KMS-11 (cell line): ENCODE measurements around the gene GLCCI1.

Experiments
- H2AFZ ChIP-seq: fragments of 200-600 bp; sonication (generic); 2 replicates; pipeline ENCODE4 v1.6.1; 2016; ENCODE audit warnings: antibody characterized with exemption, mixed run types, low read depth
- H3K27ac ChIP-seq: fragments of 200-600 bp; sonication (generic); 2 replicates; pipeline ENCODE4 v1.6.1; 2016; ENCODE audit warnings: mild to moderate bottlenecking, mixed run types
- H3K27me3 ChIP-seq: fragments of 200-600 bp; sonication (generic); 2 replicates; pipeline ENCODE4 v1.6.1; 2017; ENCODE audit warnings: mild to moderate bottlenecking, low read depth, mixed run types, moderate library complexity; ENCODE audit not compliant: insufficient read depth
- H3K36me3 ChIP-seq: fragments of 200-600 bp; sonication (generic); 2 replicates; pipeline ENCODE4 v1.6.1; 2017; ENCODE audit warnings: mild to moderate bottlenecking, mixed run types; ENCODE audit not compliant: insufficient read depth
- H3K4me1 ChIP-seq: fragments of 200-600 bp; sonication (generic); 2 replicates; pipeline ENCODE4 v1.6.1; 2016; ENCODE audit warnings: mild to moderate bottlenecking, low read depth, mixed run types; ENCODE audit not compliant: poor library complexity, severe bottlenecking
- H3K4me2 ChIP-seq: fragments of 200-600 bp; sonication (generic); 2 replicates; pipeline ENCODE4 v1.7.0; 2016; ENCODE audit warnings: mild to moderate bottlenecking, mixed run types
- H3K4me3 ChIP-seq: fragments of 200-600 bp; sonication (generic); IDR thresholded peaks from 2 replicates; pipeline ENCODE4 v1.6.1; 2017; ENCODE audit warnings: low read depth, low read length, mixed read lengths; ENCODE audit not compliant: insufficient read depth
- H3K79me2 ChIP-seq: fragments of 200-600 bp; sonication (generic); 2 replicates; pipeline ENCODE4 v1.6.1; 2016; ENCODE audit warnings: low read depth, mixed run types; ENCODE audit not compliant: insufficient read depth
- H3K9ac ChIP-seq: fragments of 200-600 bp; sonication (generic); 2 replicates; pipeline ENCODE4 v1.6.1; 2016; ENCODE audit warnings: mild to moderate bottlenecking, mixed run types
- H4K20me1 ChIP-seq: fragments of 200-600 bp; sonication (generic); 2 replicates; pipeline ENCODE4 v1.6.1; 2016; ENCODE audit warnings: mild to moderate bottlenecking, mixed run types; ENCODE audit not compliant: insufficient read depth
- TF ChIP-seq, protein P1 (sequence below): fragments of 200-600 bp; sonication (generic); conservative IDR thresholded peaks from 2 replicates; pipeline ENCODE4 v1.6.1; 2017; ENCODE audit warnings: low read depth, mild to moderate bottlenecking, antibody characterized with exemption, low read length, moderate library complexity, mixed read lengths

Gene GLCCI1

DNA sequence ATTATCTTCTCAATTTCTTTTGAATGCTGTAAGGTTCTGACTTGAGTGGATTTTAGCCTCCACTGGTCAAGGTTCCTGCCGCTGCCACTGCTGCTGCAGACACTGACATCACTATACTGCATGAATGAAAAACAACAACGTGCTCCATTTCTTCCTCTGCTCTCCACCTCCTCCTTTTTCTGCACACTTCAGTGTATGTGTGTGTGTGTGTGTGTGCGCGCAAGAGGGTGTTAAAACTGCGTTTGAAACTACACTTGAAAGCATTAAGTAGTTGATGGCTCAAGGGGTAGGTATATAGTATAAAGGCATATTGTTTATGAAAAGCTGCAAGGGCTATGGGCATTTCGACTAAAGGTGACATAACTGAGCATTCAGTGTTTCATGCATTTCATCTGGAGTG is 3.5 kb downstream of the GLCCI1 start:
- no peaks in the 10 kb centered on the region for H3K27me3 ChIP-seq
- H3K36me3 ChIP-seq = no peaks in the 10 kb centered on the region
- H2AFZ ChIP-seq = no peak overlapping the region
- TF ChIP-seq, protein P1, sequence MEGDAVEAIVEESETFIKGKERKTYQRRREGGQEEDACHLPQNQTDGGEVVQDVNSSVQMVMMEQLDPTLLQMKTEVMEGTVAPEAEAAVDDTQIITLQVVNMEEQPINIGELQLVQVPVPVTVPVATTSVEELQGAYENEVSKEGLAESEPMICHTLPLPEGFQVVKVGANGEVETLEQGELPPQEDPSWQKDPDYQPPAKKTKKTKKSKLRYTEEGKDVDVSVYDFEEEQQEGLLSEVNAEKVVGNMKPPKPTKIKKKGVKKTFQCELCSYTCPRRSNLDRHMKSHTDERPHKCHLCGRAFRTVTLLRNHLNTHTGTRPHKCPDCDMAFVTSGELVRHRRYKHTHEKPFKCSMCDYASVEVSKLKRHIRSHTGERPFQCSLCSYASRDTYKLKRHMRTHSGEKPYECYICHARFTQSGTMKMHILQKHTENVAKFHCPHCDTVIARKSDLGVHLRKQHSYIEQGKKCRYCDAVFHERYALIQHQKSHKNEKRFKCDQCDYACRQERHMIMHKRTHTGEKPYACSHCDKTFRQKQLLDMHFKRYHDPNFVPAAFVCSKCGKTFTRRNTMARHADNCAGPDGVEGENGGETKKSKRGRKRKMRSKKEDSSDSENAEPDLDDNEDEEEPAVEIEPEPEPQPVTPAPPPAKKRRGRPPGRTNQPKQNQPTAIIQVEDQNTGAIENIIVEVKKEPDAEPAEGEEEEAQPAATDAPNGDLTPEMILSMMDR = no peak
- H3K4me1 ChIP-seq = peaks cover 61% of the 10 kb centered on the region
- peak overlapping the region; percentile 79; the same call in 1 of the 2 replicates for H3K27ac ChIP-seq
- H3K4me2 ChIP-seq = peak overlapping the region; percentile 66
- no peaks in the 10 kb centered on the region for H4K20me1 ChIP-seq
- no peak overlapping the region for H3K4me3 ChIP-seq
- peak overlapping the region; percentile 78; the same call in 1 of the 2 replicates for H3K9ac ChIP-seq
- H3K79me2 ChIP-seq = peaks cover 75% of the 10 kb centered on the region

- Histone ChIP-seq H3K27me3 (no peaks in the 10 kb centered on the region), H3K9ac (no peak overlapping the region), H3K4me3 (no peak overlapping the region), H3K79me2 (peaks cover 85% of the 10 kb centered on the region), H3K27ac (no peak overlapping the region), H2AFZ (no peak overlapping the region), H3K36me3 (no peaks in the 10 kb centered on the region), H3K4me1 (peaks cover 65% of the 10 kb centered on the region), H3K4me2 (peak overlapping the region; percentile 66), H4K20me1 (peaks cover 6% of the 10 kb centered on the region; the same call in 1 of the 2 replicates)
- TF ChIP-seq, protein P1 = no peak
Observed at GRCh38 chr7:7972922-7973594, 4.5 kb downstream of the GLCCI1 start.

GRCh38 chr7:7976677-7977076 is 8.1 kb downstream of the GLCCI1 start:
- Histone ChIP-seq H3K36me3 (no peaks in the 10 kb centered on the region), H3K27me3 (no peaks in the 10 kb centered on the region), H2AFZ (no peak overlapping the region), H3K9ac (no peak overlapping the region), H3K4me2 (no peak overlapping the region), H3K27ac (no peak overlapping the region), H3K79me2 (peaks cover 100% of the 10 kb centered on the region), H4K20me1 (peaks cover 6% of the 10 kb centered on the region), H3K4me3 (no peak overlapping the region), H3K4me1 (peaks cover 84% of the 10 kb centered on the region)
- TF ChIP-seq, protein P1 = no peak

GRCh38 chr7:7977774-7978173 is 9.2 kb downstream of the GLCCI1 start:
- H3K36me3 ChIP-seq = no peaks in the 10 kb centered on the region
- TF ChIP-seq, protein P1 = no peak
- no peak overlapping the region for H3K9ac ChIP-seq
- H4K20me1 ChIP-seq = peaks cover 6% of the 10 kb centered on the region
- no peak overlapping the region for H3K4me2 ChIP-seq
- H3K79me2 ChIP-seq = peaks cover 100% of the 10 kb centered on the region
- peaks cover 83% of the 10 kb centered on the region for H3K4me1 ChIP-seq
- no peak overlapping the region for H2AFZ ChIP-seq
- no peak overlapping the region for H3K27ac ChIP-seq
- H3K4me3 ChIP-seq = no peak overlapping the region
- no peaks in the 10 kb centered on the region for H3K27me3 ChIP-seq
